Esophagus squamous epithelium (tissue), 5 donors: ENCODE data around the gene MED13L. TPM values are rescaled to one million over a fixed set of nuclear protein-coding genes. Genes with fewer than 3 reads are reported as not detected.
"Not testable (repeated sequence)": the region's sequence is repeated elsewhere in the genome, so short reads cannot be mapped to it uniquely, and the experiment has no call there.

Experiments used
- DNase-seq: peaks from one replicate; lab custom pipeline; 2025; lab: John Stamatoyannopoulos, UW
- H3K27ac ChIP-seq, 4 donors: fragments of 200-600 bp; sonication (generic); one replicate each; pipeline ENCODE4 v1.5.1; 2016 to 2019; ENCODE audit warnings: mild to moderate bottlenecking in 1 of 4
- H3K27me3 ChIP-seq, 4 donors: fragments of 200-600 bp; sonication (generic); 1 replicate in 3 of 4; 2 replicates in 1 of 4; pipeline versions ENCODE4 v1.5.1 to v1.6.0; 2017 to 2021; ENCODE audit warnings: antibody characterized with exemption in 1 of 4
- H3K36me3 ChIP-seq, 3 donors: fragments of 200-600 bp; sonication (generic); one replicate each; pipeline ENCODE4 v1.5.1; 2016 to 2019
- H3K4me1 ChIP-seq, 3 donors: fragments of 200-600 bp; sonication (generic); one replicate each; pipeline ENCODE4 v1.5.1; 2017 to 2019
- H3K4me3 ChIP-seq, 4 donors: fragments of 200-600 bp; sonication (generic); 1 replicate in 3 of 4; 2 replicates in 1 of 4; pipeline ENCODE4 v1.5.1; 2016 to 2019; ENCODE audit warnings: mild to moderate bottlenecking in 2 of 4, moderate library complexity in 1 of 4
- H3K9me3 ChIP-seq, 3 donors: fragments of 200-600 bp; sonication (generic); one replicate each; pipeline ENCODE4 v1.5.1; 2016 to 2019
- POLR2A ChIP-seq, 4 donors: fragments of 450-650 bp; IDR thresholded peaks; one replicate each; pipeline ENCODE4 v1.6.1; 2017; ENCODE audit warnings: antibody characterized with exemption in 4 of 4, mild to moderate bottlenecking in 4 of 4, moderate library complexity in 3 of 4
- WGBS, 2 donors: methylation state at CpG; one replicate each; pipeline ENCODE4 v1.1.5; 2018; 5-methylcytosine and 5-hydroxymethylcytosine counted together
- intact Hi-C: fragments of 100-400 bp; cut with DNase I; formaldehyde crosslinking; loops from one replicate; pipeline ENCODE4 v1.15.0; 2022
- total RNA-seq, 4 donors: library from RNA; depleted of rRNA; stranded (reverse); fragments of >200 nt; gene quantifications; one replicate each; pipeline ENCODE4 v1.1.0, GENCODE V29; 2016
- TF ChIP-seq, protein P1 (sequence below), 6 experiments: fragments of 450-650 bp in 4 of 6; fragments of 200-600 bp in 2 of 6; sonication (generic) in 2 of 6; IDR thresholded peaks; one replicate each; pipeline ENCODE4 v1.5.1; 2016 to 2019; ENCODE audit warnings: antibody characterized with exemption in 6 of 6, mild to moderate bottlenecking in 4 of 6, moderate library complexity in 4 of 6
- donor health status: DM: yes; HTN: yes; CAD: no.

Gene MED13L
- total RNA-seq, 4 donors from 2014 or later: 52.2 to 137 (median 62.1) TPM

DNA sequence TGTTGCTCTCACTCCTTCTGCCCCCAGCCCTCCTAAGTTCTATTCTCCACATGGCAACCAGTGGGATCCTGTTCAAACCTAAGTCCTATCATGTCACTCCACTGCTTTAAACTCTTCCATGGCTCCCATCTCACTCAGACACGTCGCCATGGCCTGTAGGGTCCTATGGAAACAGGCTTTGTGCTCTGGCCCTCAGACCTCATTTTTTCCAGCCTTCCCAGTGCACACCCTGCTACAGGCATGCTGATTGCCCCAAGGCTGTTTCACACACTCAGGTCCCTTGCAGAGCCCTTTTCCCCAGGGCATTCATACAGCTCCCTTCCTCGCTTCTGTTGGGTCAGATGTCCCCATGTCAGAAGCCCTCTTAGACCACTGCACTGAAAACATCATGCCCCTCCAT, 11.2 kb upstream of the MED13L start:
- Histone ChIP-seq H3K36me3 (no peaks in the 10 kb centered on the region), H3K27ac (no peak overlapping the region), H3K4me1 (peaks cover 0 to 14% (median 0%) of the 10 kb centered on the region in 3 donors), H3K9me3 (no peaks in the 10 kb centered on the region), H3K27me3 (no peaks in the 10 kb centered on the region), H3K4me3 (no peak overlapping the region)
- TF ChIP-seq POLR2A (IDR thresholded peaks at IDR 0.05): no peak
- TF ChIP-seq, protein P1, sequence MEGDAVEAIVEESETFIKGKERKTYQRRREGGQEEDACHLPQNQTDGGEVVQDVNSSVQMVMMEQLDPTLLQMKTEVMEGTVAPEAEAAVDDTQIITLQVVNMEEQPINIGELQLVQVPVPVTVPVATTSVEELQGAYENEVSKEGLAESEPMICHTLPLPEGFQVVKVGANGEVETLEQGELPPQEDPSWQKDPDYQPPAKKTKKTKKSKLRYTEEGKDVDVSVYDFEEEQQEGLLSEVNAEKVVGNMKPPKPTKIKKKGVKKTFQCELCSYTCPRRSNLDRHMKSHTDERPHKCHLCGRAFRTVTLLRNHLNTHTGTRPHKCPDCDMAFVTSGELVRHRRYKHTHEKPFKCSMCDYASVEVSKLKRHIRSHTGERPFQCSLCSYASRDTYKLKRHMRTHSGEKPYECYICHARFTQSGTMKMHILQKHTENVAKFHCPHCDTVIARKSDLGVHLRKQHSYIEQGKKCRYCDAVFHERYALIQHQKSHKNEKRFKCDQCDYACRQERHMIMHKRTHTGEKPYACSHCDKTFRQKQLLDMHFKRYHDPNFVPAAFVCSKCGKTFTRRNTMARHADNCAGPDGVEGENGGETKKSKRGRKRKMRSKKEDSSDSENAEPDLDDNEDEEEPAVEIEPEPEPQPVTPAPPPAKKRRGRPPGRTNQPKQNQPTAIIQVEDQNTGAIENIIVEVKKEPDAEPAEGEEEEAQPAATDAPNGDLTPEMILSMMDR (IDR thresholded peaks at IDR 0.05): no peak
- DNase-seq: no peak
- WGBS, 2 donors: 95 to 100% methylated on average over 3 of the region's 3 CpGs
- intact Hi-C loops: no loop called here

- intact Hi-C loops: no loop called here
- no peak overlapping the region for H3K27ac ChIP-seq
- no peak for DNase-seq
- H3K36me3 ChIP-seq: no peaks in the 10 kb centered on the region
- no peaks in the 10 kb centered on the region for H3K9me3 ChIP-seq
- H3K27me3 ChIP-seq: no peaks in the 10 kb centered on the region
- no peak overlapping the region for H3K4me3 ChIP-seq
- peaks cover 0 to 11% (median 0%) of the 10 kb centered on the region in 3 donors for H3K4me1 ChIP-seq
- 73 to 76% methylated on average over 3 of the region's 3 CpGs for WGBS, 2 donors
- no peak for TF ChIP-seq POLR2A (IDR thresholded peaks at IDR 0.05)
- TF ChIP-seq, protein P1 (IDR thresholded peaks at IDR 0.05): no peak
Observed at GRCh38 chr12:116287842-116288301, 10.4 kb upstream of the MED13L start.

DNA sequence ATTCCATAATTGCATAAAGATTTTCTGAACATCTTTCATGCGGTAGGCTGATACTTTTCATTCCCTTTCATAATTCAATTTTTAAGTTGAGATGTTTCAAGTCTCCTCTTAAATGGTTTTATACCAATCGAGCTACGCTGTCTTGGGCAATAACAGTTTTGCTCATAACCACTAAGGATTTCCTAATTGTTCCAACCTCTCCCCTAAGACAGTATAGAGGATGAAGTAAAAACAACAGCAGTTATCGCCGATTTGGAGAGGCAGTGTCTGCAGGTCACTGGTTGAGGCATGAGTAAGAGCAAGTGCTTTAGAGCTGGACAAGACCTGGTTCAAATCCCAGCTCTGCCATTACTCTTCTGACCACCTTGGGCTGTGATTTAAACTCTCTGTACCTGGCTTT, 6.9 kb upstream of the MED13L start:
- Histone ChIP-seq H3K27ac (no peak overlapping the region), H3K4me1 (peaks cover 0 to 4% (median 0%) of the 10 kb centered on the region in 3 donors), H3K27me3 (no peaks in the 10 kb centered on the region), H3K4me3 (no peak overlapping the region), H3K36me3 (no peaks in the 10 kb centered on the region), H3K9me3 (no peaks in the 10 kb centered on the region)
- TF ChIP-seq, protein P1 (IDR thresholded peaks at IDR 0.05): no peak
- no peak for TF ChIP-seq POLR2A (IDR thresholded peaks at IDR 0.05)
- intact Hi-C loops: no loop called here
- no peak for DNase-seq
- 76 to 79% methylated on average over 5 of the region's 5 CpGs for WGBS, 2 donors

DNA sequence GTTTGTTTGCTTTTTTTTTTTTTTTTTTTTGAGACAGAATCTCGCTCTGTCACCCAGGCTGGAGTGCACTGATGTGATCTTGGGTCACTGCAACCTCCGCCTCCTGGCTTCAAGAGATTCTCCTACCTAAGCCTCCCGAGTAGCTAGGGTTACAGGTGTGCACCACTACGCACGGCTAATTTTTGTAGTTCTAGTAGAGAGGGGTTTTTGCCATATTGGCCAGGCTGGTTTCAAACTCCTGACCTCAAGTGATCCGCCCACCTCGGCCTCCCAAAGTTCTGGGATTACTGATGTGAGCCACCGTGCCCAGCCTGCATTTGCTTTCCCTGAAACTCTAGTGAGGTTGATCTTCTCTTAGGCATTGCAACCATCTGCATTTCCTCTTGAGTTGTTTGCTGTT, 6.4 kb upstream of the MED13L start:
- H3K36me3 ChIP-seq, H3K4me1 ChIP-seq, intact Hi-C loops, H3K27me3 ChIP-seq, H3K4me3 ChIP-seq, H3K27ac ChIP-seq, H3K9me3 ChIP-seq, DNase-seq: not testable (repeated sequence)
- 82 to 90% methylated on average over 6 to 8 of the region's 8 CpGs for WGBS, 2 donors

GRCh38 chr12:116282371-116283286, 5.1 kb upstream of the MED13L start:
- 66 to 73% methylated on average over 15 of the region's 15 CpGs for WGBS, 2 donors
- no peaks in the 10 kb centered on the region for H3K36me3 ChIP-seq
- no peak for DNase-seq
- no peak overlapping the region for H3K27ac ChIP-seq
- TF ChIP-seq POLR2A (IDR thresholded peaks at IDR 0.05): no peak
- TF ChIP-seq, protein P1 (IDR thresholded peaks at IDR 0.05): no peak
- peaks cover 0 to 12% (median 0%) of the 10 kb centered on the region in 3 donors for H3K4me1 ChIP-seq
- H3K27me3 ChIP-seq: no peaks in the 10 kb centered on the region
- no peaks in the 10 kb centered on the region for H3K9me3 ChIP-seq
- peak overlapping the region in 1 of 4 donors; percentile 34 for H3K4me3 ChIP-seq
- intact Hi-C loops: no loop called here
